COLO829 (cell line): Measurements from ENCODE around the gene PLP2.

Experiments
- DNase-seq: peaks from one replicate; pipeline ENCODE4 v3.0.0; 2012; ENCODE audit warnings: low spot score

PLP2 gene

GRCh38 chrX:49186125-49187027, 14.7 kb downstream of the PLP2 start, which contains the start of gene PRICKLE3:
Gene PRICKLE3 (minus strand): TSS chrX:49186373. CDS start chrX:49186297, 76 bp downstream.
- peak; percentile 40 for DNase-seq

GRCh38 chrX:49187028-49187394, 15.3 kb downstream of the PLP2 start:
- DNase-seq = no peak

- no peak for DNase-seq
Observed at GRCh38 chrX:49187526-49187925, 15.8 kb downstream of the PLP2 start.

GRCh38 chrX:49188468-49189076, 16.9 kb downstream of the PLP2 start:
- no peak for DNase-seq

- no peak for DNase-seq
Observed at GRCh38 chrX:49189606-49190005, 17.9 kb downstream of the PLP2 start.

- DNase-seq = peak; percentile 91
Observed at GRCh38 chrX:49190821-49191573, 19.3 kb downstream of the PLP2 start.

- no peak for DNase-seq
Observed at GRCh38 chrX:49191574-49192011, 19.9 kb downstream of the PLP2 start.

- DNase-seq = no peak
Observed at GRCh38 chrX:49192722-49193328, 21.1 kb downstream of the PLP2 start.

- no peak for DNase-seq
Observed at GRCh38 chrX:49193542-49193964, 21.9 kb downstream of the PLP2 start.

- DNase-seq = no peak
Observed at GRCh38 chrX:49197543-49198087, 25.9 kb downstream of the PLP2 start.

- no peak for DNase-seq
Observed at GRCh38 chrX:49198540-49199314, 27.0 kb downstream of the PLP2 start.

GRCh38 chrX:49199315-49199595, 27.6 kb downstream of the PLP2 start:
- no peak for DNase-seq

GRCh38 chrX:49199906-49200771, 28.4 kb downstream of the PLP2 start, which contains the start of gene SYP:
Gene SYP (minus strand): TSS chrX:49200193. CDS start chrX:49200186, 7 bp downstream.
- DNase-seq = peak; percentile 93

- DNase-seq = no peak
Observed at GRCh38 chrX:49202022-49202421, 30.3 kb downstream of the PLP2 start.

- DNase-seq = no peak
Observed at GRCh38 chrX:49203536-49203935, 31.8 kb downstream of the PLP2 start.

GRCh38 chrX:49204017-49204416, 32.3 kb downstream of the PLP2 start:
- DNase-seq = no peak

- DNase-seq = no peak
Observed at GRCh38 chrX:49204709-49205108, 33.0 kb downstream of the PLP2 start.

- no peak for DNase-seq
Observed at GRCh38 chrX:49205443-49205842, 33.7 kb downstream of the PLP2 start.

GRCh38 chrX:49206543-49206942, 34.8 kb downstream of the PLP2 start:
- DNase-seq = no peak

- DNase-seq = no peak
Observed at GRCh38 chrX:49208399-49208798, 36.7 kb downstream of the PLP2 start.
